HG03159 (cell line): ENCODE results near the gene ENO3.

ENCODE experiments used
- ATAC-seq: cut with Tn5 transposase; IDR thresholded peaks from one replicate; pipeline ENCODE4 v1.9.1; 2021; ENCODE audit warnings: mild to moderate bottlenecking, moderate library complexity; ENCODE audit not compliant: unreplicated experiment

ENO3 gene

GRCh38 chr17:5003214-5003867 is 52.4 kb downstream of the ENO3 start:
- ATAC-seq = no peak
